Subcutaneous adipose tissue (tissue), 4 donors: ENCODE results near the gene PTPRK. TPM values are rescaled to one million over a fixed set of nuclear protein-coding genes. Genes with fewer than 3 reads are reported as not detected.

Experiments used
- CTCF ChIP-seq: fragments of 450-650 bp; IDR thresholded peaks from one replicate; pipeline ENCODE4 v1.5.1; 2016; ENCODE audit warnings: low read depth, mild to moderate bottlenecking, control low read depth, antibody characterized with exemption, moderate library complexity
- total RNA-seq, 4 donors: library from RNA; depleted of rRNA; stranded (reverse); fragments of >200 nt; gene quantifications; one replicate each; pipeline ENCODE4 v1.1.0, GENCODE V29; 2016

PTPRK gene
- total RNA-seq, 4 donors from 2014 or later, result 21.6 to 31.0 (median 26.1) TPM

GRCh38 chr6:128516514-128516898 is 3.9 kb downstream of the PTPRK start:
- no peak for TF ChIP-seq CTCF

- TF ChIP-seq CTCF, result no peak
Measured at GRCh38 chr6:128515550-128516513, 4.6 kb downstream of the PTPRK start.

- TF ChIP-seq CTCF, result no peak
Measured at GRCh38 chr6:128513878-128514277, 6.5 kb downstream of the PTPRK start.

- TF ChIP-seq CTCF, result no peak
Measured at GRCh38 chr6:128512296-128512695, 8.1 kb downstream of the PTPRK start.

GRCh38 chr6:128511506-128511905 is 8.9 kb downstream of the PTPRK start:
- TF ChIP-seq CTCF, result no peak

GRCh38 chr6:128509709-128510108 is 10.7 kb downstream of the PTPRK start:
- TF ChIP-seq CTCF, result no peak

- no peak for TF ChIP-seq CTCF
Measured at GRCh38 chr6:128508588-128509296, 11.7 kb downstream of the PTPRK start.
